HepG2 (cell line): Measurements from ENCODE around the gene CFAP206. TPM values are rescaled to one million over a fixed set of nuclear protein-coding genes. Genes with fewer than 3 reads are reported as not detected.

Source experiments
- HDAC1 ChIP-seq: sonication (generic); formaldehyde crosslinking; IDR thresholded peaks from 2 replicates; pipeline ENCODE4 v1.5.1; 2020; ENCODE audit warnings: mild to moderate bottlenecking, missing genetic modification reagents
- PAXIP1 ChIP-seq: sonication (generic); formaldehyde crosslinking; conservative IDR thresholded peaks from 2 replicates; pipeline ENCODE4 v1.4.0; 2020; ENCODE audit warnings: mild to moderate bottlenecking, missing genetic modification reagents, moderate library complexity
- RBFOX2 ChIP-seq: fragments of 200-400 bp; formaldehyde crosslinking; IDR thresholded peaks from 2 replicates; pipeline ENCODE4 v1.6.1; 2017; ENCODE audit warnings: low read depth, mild to moderate bottlenecking, low read length
- SOX5 ChIP-seq: IDR thresholded peaks from 2 replicates; pipeline ENCODE4 v1.6.1; 2016; ENCODE audit warnings: borderline replicate concordance
- ZNF34 ChIP-seq: sonication (generic); formaldehyde crosslinking; IDR thresholded peaks from 2 replicates; pipeline ENCODE4 v1.4.0; 2020; ENCODE audit warnings: mild to moderate bottlenecking, missing genetic modification reagents, borderline replicate concordance
- ZNF431 ChIP-seq: sonication (generic); formaldehyde crosslinking; IDR thresholded peaks from 2 replicates; pipeline ENCODE4 v1.9.0; 2022; ENCODE audit warnings: missing genetic modification reagents, low read depth, mild to moderate bottlenecking, borderline replicate concordance
- ZNF496 ChIP-seq: sonication (generic); formaldehyde crosslinking; IDR thresholded peaks from 2 replicates; pipeline ENCODE4 v1.8.1; 2023; ENCODE audit warnings: mild to moderate bottlenecking, moderate library complexity, missing genetic modification reagents; ENCODE audit not compliant: insufficient replicate concordance
- ZNF614 ChIP-seq: IDR thresholded peaks from 2 replicates; pipeline ENCODE4 v1.6.1; 2018; ENCODE audit warnings: missing biosample characterization, missing genetic modification reagents, inconsistent platforms, borderline replicate concordance
- ZNF687 ChIP-seq: sonication (generic); formaldehyde crosslinking; IDR thresholded peaks from 2 replicates; pipeline ENCODE4 v1.5.1; 2020; ENCODE audit warnings: mild to moderate bottlenecking, missing genetic modification reagents, moderate library complexity
- ZNF777 ChIP-seq: sonication (generic); formaldehyde crosslinking; IDR thresholded peaks from 2 replicates; pipeline ENCODE4 v1.4.0; 2020; ENCODE audit warnings: missing genetic modification reagents
- polyA plus RNA-seq, 8 experiments: library from polyadenylated mRNA; depleted of rRNA in 3 of 8; stranded (reverse) in 7 of 8; unstranded in 1 of 8; fragments of >200 nt; fragmentation: Illumina TruSeq in 4 of 8; extraction: Trizol in 4 of 8; gene quantifications; 2 replicates each; pipeline versions ENCODE4 v1.2.1 to v1.2.3, GENCODE V29; 2011 to 2016; ENCODE audit warnings: low read depth in 4 of 8, missing spikeins in 1 of 8, mixed read lengths in 1 of 8; ENCODE audit not compliant: insufficient read depth in 1 of 8
- total RNA-seq, 5 experiments: library from RNA; depleted of rRNA; stranded (reverse); fragments of >200 nt; fragmentation: Illumina TruSeq; extraction: Trizol; gene quantifications; 2 replicates each; pipeline ENCODE4 v1.2.3, GENCODE V29; 2016; ENCODE audit warnings: low read depth in 1 of 5
- TF ChIP-seq, protein P1 (sequence below): sonication (generic); formaldehyde crosslinking; IDR thresholded peaks from 2 replicates; pipeline ENCODE4 v1.8.0; 2022; ENCODE audit warnings: mild to moderate bottlenecking, missing genetic modification reagents, moderate library complexity
- TF ChIP-seq, protein P2 (sequence below): sonication (generic); formaldehyde crosslinking; IDR thresholded peaks from 2 replicates; pipeline ENCODE4 v1.5.0; 2020; ENCODE audit warnings: mild to moderate bottlenecking, missing genetic modification reagents, borderline replicate concordance

Gene CFAP206
- total and polyA plus RNA-seq, 2 of the 13 experiments (the other 11 are each of a cell fraction or from before 2014, with no cell fraction given) = not detected

GRCh38 chr6:87407901-87408720 lies at the start of gene CFAP206 (continued):
- TF ChIP-seq ZNF687 (CRISPR knock-in tag) = peak; percentile 72
- TF ChIP-seq PAXIP1 (CRISPR knock-in tag) = 0 out of 2 replicates have a peak, but pooled peaks have one; percentile 16
- TF ChIP-seq SOX5 (CRISPR knock-in tag) = peak; percentile 12; the same call in 1 of the 2 replicates
- TF ChIP-seq ZNF614 = peak; percentile 10; the same call in 1 of the 2 replicates
- TF ChIP-seq, protein P1, sequence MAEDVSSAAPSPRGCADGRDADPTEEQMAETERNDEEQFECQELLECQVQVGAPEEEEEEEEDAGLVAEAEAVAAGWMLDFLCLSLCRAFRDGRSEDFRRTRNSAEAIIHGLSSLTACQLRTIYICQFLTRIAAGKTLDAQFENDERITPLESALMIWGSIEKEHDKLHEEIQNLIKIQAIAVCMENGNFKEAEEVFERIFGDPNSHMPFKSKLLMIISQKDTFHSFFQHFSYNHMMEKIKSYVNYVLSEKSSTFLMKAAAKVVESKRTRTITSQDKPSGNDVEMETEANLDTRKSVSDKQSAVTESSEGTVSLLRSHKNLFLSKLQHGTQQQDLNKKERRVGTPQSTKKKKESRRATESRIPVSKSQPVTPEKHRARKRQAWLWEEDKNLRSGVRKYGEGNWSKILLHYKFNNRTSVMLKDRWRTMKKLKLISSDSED (CRISPR knock-in tag) = no peak
- TF ChIP-seq, protein P2, sequence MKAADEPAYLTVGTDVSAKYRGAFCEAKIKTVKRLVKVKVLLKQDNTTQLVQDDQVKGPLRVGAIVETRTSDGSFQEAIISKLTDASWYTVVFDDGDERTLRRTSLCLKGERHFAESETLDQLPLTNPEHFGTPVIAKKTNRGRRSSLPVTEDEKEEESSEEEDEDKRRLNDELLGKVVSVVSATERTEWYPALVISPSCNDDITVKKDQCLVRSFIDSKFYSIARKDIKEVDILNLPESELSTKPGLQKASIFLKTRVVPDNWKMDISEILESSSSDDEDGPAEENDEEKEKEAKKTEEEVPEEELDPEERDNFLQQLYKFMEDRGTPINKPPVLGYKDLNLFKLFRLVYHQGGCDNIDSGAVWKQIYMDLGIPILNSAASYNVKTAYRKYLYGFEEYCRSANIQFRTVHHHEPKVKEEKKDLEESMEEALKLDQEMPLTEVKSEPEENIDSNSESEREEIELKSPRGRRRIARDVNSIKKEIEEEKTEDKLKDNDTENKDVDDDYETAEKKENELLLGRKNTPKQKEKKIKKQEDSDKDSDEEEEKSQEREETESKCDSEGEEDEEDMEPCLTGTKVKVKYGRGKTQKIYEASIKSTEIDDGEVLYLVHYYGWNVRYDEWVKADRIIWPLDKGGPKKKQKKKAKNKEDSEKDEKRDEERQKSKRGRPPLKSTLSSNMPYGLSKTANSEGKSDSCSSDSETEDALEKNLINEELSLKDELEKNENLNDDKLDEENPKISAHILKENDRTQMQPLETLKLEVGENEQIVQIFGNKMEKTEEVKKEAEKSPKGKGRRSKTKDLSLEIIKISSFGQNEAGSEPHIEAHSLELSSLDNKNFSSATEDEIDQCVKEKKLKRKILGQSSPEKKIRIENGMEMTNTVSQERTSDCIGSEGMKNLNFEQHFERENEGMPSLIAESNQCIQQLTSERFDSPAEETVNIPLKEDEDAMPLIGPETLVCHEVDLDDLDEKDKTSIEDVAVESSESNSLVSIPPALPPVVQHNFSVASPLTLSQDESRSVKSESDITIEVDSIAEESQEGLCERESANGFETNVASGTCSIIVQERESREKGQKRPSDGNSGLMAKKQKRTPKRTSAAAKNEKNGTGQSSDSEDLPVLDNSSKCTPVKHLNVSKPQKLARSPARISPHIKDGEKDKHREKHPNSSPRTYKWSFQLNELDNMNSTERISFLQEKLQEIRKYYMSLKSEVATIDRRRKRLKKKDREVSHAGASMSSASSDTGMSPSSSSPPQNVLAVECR = peak; percentile 96
- no peak for TF ChIP-seq RBFOX2
- TF ChIP-seq ZNF431 (CRISPR knock-in tag) = no peak
- TF ChIP-seq ZNF496 = no peak
- TF ChIP-seq ZNF34 (CRISPR knock-in tag) = 0 out of 2 replicates have a peak, but pooled peaks have one; percentile 83
- peak; percentile 82 for TF ChIP-seq HDAC1 (CRISPR knock-in tag)
- TF ChIP-seq ZNF777 (CRISPR knock-in tag) = peak; percentile 65; the same call in 1 of the 2 replicates
